Cardiac septum (tissue), 1 donor: ENCODE measurements around the gene SNTA1. TPM values are rescaled to one million over a fixed set of nuclear protein-coding genes. Genes with fewer than 3 reads are reported as not detected.

Experiments
- total RNA-seq: library from RNA; stranded (reverse); fragmentation: NEBNext Ultra II Directional; extraction: Animal tissue kit (Norgen Biotek cat#: 25700); gene quantifications from one replicate; pipeline ENCODE4 v1.2.1, GENCODE V29; 2021
- donor health status: DM: no; HTN: no; CAD: no.

SNTA1 gene
- total RNA-seq, 1 donor from 2014 or later, result 167 TPM

Other genes with a start within 250 kb of the SNTA1 start
- not detected for gene BPIFA3, start 226.4 kb downstream of the SNTA1 start, total RNA-seq
- gene BPIFA1, start 207.8 kb downstream of the SNTA1 start, total RNA-seq, result not detected
- gene BPIFB1, start 160.5 kb downstream of the SNTA1 start, total RNA-seq, result not detected
- 21.3 TPM for gene CDK5RAP1, start 42.2 kb downstream of the SNTA1 start, total RNA-seq
- 11.2 TPM for gene CBFA2T2, start 46.3 kb upstream of the SNTA1 start, total RNA-seq
- gene C20orf144, start 218.6 kb upstream of the SNTA1 start, total RNA-seq, result not detected
- gene ACTL10, start 223.2 kb upstream of the SNTA1 start, total RNA-seq, result 0.46 TPM
- 77.0 TPM for gene NECAB3, start 230.7 kb upstream of the SNTA1 start, total RNA-seq
- gene E2F1, start 242.6 kb upstream of the SNTA1 start, total RNA-seq, result 2.3 TPM